NCI-H1417 treated with DMSO at 0.1 percent for 48 hours (cell line): ENCODE data around the gene FAU.

Experiments
- DNase-seq: peaks from one replicate; lab custom pipeline; 2025; lab: John Stamatoyannopoulos, UW

FAU gene

GRCh38 chr11:65078151-65078550, 43.8 kb downstream of the FAU start:
- DNase-seq = no peak

GRCh38 chr11:65077451-65077850, 44.5 kb downstream of the FAU start:
- no peak for DNase-seq

- no peak for DNase-seq
Measured at GRCh38 chr11:65072631-65072966, 49.3 kb downstream of the FAU start.

- no peak for DNase-seq
Measured at GRCh38 chr11:65071907-65072630, 49.9 kb downstream of the FAU start.
